NCI-H187 (cell line): ENCODE results near the gene TNXB.
"Not testable (repeated sequence)": the region's sequence is repeated elsewhere in the genome, so short reads cannot be mapped to it uniquely, and the experiment has no call there.

Experiments used
- DNase-seq, 2 experiments: peaks; one replicate each; lab custom pipeline; 2025; lab: John Stamatoyannopoulos, UW

Gene TNXB

DNA sequence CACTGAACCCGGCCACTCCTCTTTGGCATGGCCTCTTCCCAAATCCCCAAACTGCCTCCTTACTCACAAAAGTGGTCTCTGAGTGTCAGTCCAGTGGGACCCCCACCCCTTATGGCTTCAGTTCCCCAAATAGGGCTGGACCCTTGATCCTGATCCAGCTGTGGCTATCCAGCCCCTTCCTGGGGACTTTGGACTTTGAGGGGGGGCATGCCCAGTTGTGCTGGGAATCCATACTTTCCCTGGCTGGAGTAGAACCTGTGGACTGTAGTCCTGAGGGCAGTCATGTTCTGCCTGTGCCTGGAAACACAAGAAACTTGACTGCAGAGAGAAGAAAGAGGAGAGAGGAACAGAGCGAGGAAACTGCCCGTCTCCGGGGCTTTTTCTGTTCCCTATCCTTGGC is 104.7 kb downstream of the TNXB start:
- DNase-seq, result not testable (repeated sequence)

DNA sequence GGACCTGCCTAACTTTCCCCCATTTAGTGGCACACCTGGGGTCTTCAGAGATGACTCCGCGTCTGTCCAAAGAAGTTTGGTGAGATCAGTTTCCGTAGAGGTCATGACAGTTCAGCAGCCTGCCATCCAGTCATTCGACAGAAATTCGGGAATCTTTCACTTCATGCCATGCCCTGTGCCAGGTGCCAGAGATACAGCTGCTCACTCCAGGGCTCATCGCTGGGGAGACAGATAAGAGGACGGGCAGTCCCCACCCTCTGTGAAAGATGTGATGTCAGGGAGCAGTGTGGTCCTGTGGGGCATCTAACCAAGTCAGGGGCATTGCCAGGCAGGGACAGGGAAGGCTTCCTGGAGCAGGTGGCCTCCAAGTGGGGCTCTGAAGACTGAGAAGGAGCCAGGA is 105.8 kb downstream of the TNXB start:
- not testable (repeated sequence) for DNase-seq

DNA sequence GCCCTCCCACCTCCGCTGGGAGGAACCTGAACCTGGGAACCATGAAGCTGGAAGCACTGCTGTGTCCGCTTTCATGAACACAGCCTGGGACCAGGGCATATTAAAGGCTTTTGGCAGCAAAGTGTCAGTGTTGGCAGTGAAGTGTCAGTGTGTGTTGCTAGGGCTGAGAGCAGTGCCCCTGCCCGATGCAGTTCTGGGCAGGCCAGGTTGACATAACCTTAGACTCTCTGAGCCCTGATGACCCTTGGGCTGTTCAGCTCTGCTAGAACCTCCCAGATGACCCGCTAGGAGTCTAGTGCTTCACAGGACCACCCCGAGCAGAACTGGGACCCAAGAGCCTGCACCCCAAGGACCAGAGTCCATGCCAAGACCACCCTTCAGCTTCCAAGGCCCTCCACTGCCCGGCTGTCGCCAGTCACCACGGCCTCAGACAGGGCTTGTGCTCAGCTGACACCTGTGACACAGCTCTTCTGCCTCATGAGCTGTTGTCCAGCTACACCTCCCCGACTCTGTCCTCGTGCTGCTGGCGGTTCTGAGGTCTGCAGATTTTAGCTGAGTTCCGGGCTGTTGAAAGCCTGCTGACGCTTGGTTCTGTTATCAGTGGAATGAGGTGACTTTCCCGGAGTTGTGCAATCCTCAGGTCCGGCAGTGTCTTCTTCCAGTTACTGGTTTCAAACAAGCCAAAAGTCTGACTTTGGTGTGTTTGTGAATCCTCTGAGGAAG is 106.4 kb downstream of the TNXB start:
- not testable (repeated sequence) for DNase-seq

DNA sequence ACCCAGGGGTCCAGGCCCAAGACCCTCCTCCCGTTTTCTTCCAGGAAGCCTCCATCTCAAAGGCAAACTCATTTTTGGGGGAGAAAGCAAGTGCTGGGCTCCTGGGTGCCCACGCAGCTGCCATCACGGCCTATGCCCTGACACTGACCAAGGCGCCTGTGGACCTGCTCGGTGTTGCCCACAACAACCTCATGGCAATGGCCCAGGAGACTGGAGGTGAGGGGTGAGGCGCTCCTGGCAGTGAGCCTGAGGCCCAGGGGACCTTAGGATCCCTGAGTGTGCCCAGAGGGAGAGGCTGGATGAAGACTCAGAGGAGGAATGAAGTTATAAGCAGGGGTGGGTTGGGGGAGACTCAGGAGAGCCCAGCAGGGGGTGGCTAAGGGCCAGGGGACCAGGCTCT is 112.8 kb downstream of the TNXB start:
- not testable (repeated sequence) for DNase-seq

DNA sequence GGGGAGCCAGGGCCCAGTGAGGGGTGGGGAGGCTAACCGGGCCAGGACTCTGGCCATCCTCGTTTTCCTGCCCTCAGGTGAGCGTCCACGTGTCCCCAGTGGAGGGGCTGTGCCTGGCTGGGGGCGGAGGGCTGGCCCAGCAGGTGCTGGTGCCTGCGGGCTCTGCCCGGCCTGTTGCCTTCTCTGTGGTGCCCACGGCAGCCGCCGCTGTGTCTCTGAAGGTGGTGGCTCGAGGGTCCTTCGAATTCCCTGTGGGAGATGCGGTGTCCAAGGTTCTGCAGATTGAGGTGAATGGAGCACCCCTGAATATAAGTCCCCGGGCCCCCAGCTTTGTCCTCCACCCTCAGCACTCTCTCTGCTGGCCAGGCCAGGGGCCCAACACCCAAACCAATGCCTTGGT is 114.7 kb downstream of the TNXB start:
- not testable (repeated sequence) for DNase-seq
